ENCODE results near the gene PLCG2.
"Not testable (repeated sequence)": the region's sequence is repeated elsewhere in the genome, so short reads cannot be mapped to it uniquely, and the experiment has no call there.

Gene PLCG2

GRCh38 chr16:81740169-81740568 is 38.9 kb upstream of the PLCG2 start:
- no peaks in the 10 kb centered on the region for H3K9me3 Mint-ChIP-seq
- H3K36me3 Mint-ChIP-seq (ENCODE audit: low read depth) = no peaks in the 10 kb centered on the region
- H3K4me3 Mint-ChIP-seq = no peak overlapping the region
- H3K27ac Mint-ChIP-seq = no peak overlapping the region
- no peak for TF ChIP-seq CTCF (IDR thresholded peaks at IDR 0.05; ENCODE audit: unreplicated experiment in 3 of 3)
- H3K4me1 Mint-ChIP-seq = peaks cover 5% of the 10 kb centered on the region
- H3K27me3 Mint-ChIP-seq (ENCODE audit: low read depth) = peaks cover 26% of the 10 kb centered on the region

DNA sequence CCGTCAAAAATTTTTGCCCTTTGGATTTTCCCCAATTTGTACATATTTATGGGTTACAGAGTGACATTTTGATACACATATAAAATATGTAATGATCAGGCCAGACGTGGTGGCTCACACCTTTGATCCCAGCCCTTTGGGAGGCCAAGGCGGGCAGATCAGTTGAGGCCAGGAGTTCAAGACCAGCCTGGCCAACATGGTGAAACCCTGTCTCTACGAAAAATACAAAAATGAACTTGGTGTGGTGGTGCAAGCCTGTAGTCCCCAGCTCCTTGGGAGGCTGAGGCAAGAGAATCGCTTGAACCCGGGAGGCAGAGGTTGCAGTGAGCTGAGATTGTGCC is 37.7 kb upstream of the PLCG2 start:
- not testable (repeated sequence) for H3K9me3 Mint-ChIP-seq

GRCh38 chr16:81744385-81744784 is 34.7 kb upstream of the PLCG2 start:
- no peak overlapping the region for H3K27ac Mint-ChIP-seq
- peaks cover 24% of the 10 kb centered on the region for H3K27me3 Mint-ChIP-seq (ENCODE audit: low read depth)
- H3K4me1 Mint-ChIP-seq = peaks cover 6% of the 10 kb centered on the region
- no peak for TF ChIP-seq CTCF (IDR thresholded peaks at IDR 0.05; ENCODE audit: unreplicated experiment in 3 of 3)
- no peaks in the 10 kb centered on the region for H3K9me3 Mint-ChIP-seq
- H3K36me3 Mint-ChIP-seq (ENCODE audit: low read depth) = no peaks in the 10 kb centered on the region
- H3K4me3 Mint-ChIP-seq = peak overlapping the region in 1 of 3 experiments; percentile 27

More for the DNA sequence above, 37.7 kb upstream of the PLCG2 start:
- peaks cover 10% of the 10 kb centered on the region for H3K4me1 Mint-ChIP-seq
- H3K36me3 Mint-ChIP-seq (ENCODE audit: low read depth); H3K4me3 Mint-ChIP-seq; H3K27ac Mint-ChIP-seq: not testable (repeated sequence)
- peaks cover 30% of the 10 kb centered on the region for H3K27me3 Mint-ChIP-seq (ENCODE audit: low read depth)

GRCh38 chr16:81744911-81745310 is 34.2 kb upstream of the PLCG2 start:
- Mint-ChIP-seq H3K4me3 (peak overlapping the region in 1 of 3 experiments; percentile 27), H3K27me3 (ENCODE audit: low read depth) (peaks cover 24% of the 10 kb centered on the region), H3K36me3 (ENCODE audit: low read depth) (no peaks in the 10 kb centered on the region), H3K27ac (no peak overlapping the region), H3K9me3 (no peaks in the 10 kb centered on the region), H3K4me1 (peaks cover 11% of the 10 kb centered on the region)
- no peak for TF ChIP-seq CTCF (IDR thresholded peaks at IDR 0.05; ENCODE audit: unreplicated experiment in 3 of 3)

DNA sequence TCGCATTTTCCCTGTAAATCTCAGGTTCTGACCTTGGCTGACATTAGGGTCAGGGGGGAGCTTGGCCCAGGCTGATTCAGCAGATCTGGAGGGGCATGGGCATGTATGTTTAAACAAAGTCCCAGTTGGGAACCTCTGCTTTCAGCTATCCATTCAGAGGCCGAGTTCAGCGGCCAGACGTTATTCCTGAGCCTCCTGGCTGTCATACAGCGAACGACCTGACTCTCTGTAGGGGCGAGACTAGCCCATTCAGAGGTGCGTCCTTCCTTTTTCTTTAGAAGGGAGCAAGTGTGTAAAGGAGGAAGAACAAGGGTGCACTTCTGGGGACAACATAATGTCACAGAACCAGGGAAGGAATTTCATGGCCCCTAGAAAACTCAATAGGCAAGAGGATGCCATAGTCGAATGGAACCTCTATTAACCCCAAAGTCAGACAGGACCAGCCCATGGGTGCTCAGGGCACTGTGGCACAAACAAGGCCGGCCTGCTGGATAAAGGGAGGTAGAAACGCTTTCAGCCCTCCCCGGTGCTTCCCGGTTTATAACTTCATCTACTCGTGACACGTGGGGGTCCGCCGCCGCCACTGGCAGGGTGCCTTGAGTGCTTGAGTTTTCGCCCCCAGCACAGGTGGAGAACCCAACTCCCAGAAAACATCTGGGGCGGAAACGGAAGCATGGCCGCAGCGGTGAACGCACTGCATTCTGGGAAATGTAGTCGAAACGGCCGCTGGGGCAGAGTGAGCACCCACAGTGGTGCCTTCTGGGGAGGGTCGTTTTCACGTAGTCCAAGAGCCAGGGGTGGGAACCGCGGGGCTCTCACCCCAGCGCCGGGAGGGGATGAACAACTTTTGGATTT is 33.2 kb upstream of the PLCG2 start:
- no peak for TF ChIP-seq CTCF (IDR thresholded peaks at IDR 0.05; ENCODE audit: unreplicated experiment in 3 of 3)
- Mint-ChIP-seq H3K4me1 (peaks cover 12% of the 10 kb centered on the region), H3K4me3 (peak overlapping the region; percentile 75 to 88 (median 80)), H3K36me3 (ENCODE audit: low read depth) (no peaks in the 10 kb centered on the region), H3K27ac (peak overlapping the region; percentile 61 to 76 (median 72)), H3K27me3 (ENCODE audit: low read depth) (peaks cover 24% of the 10 kb centered on the region), H3K9me3 (no peaks in the 10 kb centered on the region)

- Mint-ChIP-seq H3K27ac (peak overlapping the region in 2 of 3 experiments; percentile 61 to 76), H3K36me3 (ENCODE audit: low read depth) (no peaks in the 10 kb centered on the region), H3K4me3 (peak overlapping the region; percentile 75 to 88 (median 80)), H3K9me3 (no peaks in the 10 kb centered on the region), H3K27me3 (ENCODE audit: low read depth) (peaks cover 24% of the 10 kb centered on the region), H3K4me1 (peaks cover 12% of the 10 kb centered on the region)
- no peak for TF ChIP-seq CTCF (IDR thresholded peaks at IDR 0.05; ENCODE audit: unreplicated experiment in 3 of 3)
Measured at GRCh38 chr16:81746566-81746965, 32.5 kb upstream of the PLCG2 start.
